Dermis microvascular lymphatic vessel endothelial cell (primary cell): ENCODE results near the gene INCENP. TPM values are rescaled to one million over a fixed set of nuclear protein-coding genes. Genes with fewer than 3 reads are reported as not detected.
"Not testable (repeated sequence)": the region's sequence is repeated elsewhere in the genome, so short reads cannot be mapped to it uniquely, and the experiment has no call there.

Experiments
- DNase-seq, 2 donors: peaks; one replicate each; pipeline versions ENCODE4 v3.0.0 to v3.0.0-alpha.2; 2010; ENCODE audit warnings: low read depth in 2 of 2
- total RNA-seq: library from RNA; depleted of rRNA; stranded (reverse); fragments of >200 nt; gene quantifications from 2 replicates; pipeline ENCODE4 v1.2.1, GENCODE V29; 2014

Gene INCENP
- total RNA-seq, 1 donor from 2014 or later: 25.9 TPM

DNA sequence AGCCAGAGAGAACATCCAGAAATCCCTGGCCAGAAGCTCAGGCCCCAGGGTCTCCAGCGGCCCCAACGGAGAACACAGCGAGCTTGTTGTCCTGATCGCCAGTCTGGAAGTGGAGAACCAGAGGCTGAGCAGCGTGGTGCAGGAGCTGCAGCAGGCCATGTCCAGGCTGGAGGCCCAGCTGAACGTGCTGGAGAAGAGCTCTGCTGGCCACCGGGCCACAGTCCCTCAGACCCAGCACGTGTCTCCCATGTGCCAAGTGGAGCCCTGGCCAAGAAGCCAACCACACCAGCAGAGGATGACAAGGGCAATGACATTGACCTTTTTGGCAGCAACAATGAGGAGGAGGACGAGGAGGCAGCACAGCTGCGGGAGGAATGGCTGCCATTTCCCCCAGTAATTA, 45.6 kb downstream of the INCENP start:
- no peak for DNase-seq

DNA sequence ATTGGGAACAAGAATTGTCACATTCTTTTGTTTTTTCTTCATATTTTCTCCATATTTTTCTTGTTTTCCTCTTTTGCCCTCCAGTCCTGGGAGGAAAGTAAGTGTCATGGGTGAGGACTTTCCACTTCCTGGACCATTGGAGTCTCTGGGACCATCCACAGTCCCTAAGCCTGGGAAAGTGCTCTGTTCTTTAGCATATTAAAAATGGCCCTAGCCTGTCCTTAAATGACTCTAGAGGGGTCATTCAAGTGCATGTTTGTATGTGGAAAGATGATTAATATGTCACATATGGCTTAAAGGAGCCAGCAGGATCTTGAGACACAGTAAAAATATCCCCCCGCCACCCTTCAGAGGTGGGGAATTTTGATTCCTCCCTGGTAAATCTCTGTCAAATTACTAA, 46.1 kb downstream of the INCENP start:
- no peak for DNase-seq

DNA sequence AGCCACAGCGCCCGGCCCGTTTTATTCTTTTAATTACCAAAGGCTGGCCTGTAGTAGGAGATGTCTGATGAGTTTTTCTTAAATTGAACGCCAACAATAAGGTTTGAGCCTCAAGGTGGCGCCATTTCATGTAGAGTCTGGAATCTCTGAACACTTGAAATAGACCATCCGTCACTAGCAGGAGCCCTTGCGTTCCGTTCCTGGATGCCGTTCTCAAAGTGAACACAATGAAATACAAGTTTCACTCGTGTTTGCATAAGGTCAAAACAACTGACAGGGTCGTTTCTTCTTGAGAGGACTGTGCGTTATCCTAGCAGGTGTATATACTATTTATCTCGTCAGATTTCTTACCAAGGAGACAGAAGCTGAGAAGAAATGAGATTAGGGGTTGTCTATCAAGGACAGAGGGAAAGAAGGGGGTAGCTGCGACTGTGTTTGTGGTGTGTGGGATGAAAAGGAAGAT, 47.5 kb downstream of the INCENP start:
- peak; percentile 73 to 83 for DNase-seq

DNA sequence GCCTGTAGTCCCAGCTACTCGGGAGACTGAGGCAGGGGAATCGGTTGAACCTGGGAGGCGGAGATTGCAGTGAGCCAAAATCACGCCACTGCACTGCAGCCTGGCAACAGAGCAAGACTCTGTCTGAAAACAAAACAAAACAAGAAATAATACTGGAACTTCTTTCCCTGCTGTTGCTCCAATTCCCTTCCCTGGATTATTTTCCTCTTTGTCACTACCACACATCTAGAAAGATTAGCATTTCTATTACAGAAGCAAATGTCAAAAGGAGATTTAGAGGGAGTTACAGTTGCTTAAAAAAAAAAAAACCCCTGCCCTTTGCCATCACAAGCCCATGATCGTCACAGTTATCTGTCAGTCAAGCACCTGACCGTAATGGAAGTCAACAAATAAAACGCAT, 48.5 kb downstream of the INCENP start:
- DNase-seq: no peak

DNA sequence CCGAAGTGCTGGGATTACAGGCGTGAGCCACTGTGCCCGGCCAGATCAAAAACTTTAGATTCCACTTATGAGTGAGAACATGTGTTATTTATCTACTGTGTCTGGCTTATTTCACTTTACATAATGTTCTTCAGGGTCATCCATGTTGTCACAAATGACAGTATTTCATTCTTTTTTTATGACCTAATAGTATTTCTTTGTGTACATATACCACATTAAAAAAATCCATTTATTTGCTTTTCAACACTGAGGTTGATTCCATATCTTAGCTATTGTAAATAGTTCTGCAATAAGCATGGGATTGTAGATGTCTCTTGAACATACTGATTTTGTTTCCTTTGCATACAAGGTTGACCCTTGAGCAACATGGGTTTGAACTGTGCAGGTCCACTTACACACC, 53.0 kb downstream of the INCENP start:
- DNase-seq: no peak

DNA sequence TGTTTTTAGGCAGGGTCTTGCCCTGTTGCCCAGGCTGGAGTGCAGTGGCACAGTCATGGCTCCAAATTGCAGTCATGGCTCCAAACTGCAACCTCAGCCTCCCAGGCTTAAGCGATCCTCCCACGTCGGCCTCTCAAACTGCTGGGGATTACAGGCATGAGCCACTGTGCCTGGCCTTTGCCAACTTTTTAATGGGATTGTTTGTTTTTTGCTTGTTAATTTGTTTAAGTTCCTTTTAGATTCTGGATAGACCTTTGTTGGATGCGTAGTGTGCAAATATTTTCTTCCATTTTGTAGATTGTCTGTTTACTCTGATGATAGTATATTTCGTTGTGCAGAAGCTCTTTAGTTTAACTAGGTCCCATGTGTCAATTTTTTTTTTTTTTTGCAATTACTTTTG, 56.2 kb downstream of the INCENP start:
- DNase-seq: no peak

DNA sequence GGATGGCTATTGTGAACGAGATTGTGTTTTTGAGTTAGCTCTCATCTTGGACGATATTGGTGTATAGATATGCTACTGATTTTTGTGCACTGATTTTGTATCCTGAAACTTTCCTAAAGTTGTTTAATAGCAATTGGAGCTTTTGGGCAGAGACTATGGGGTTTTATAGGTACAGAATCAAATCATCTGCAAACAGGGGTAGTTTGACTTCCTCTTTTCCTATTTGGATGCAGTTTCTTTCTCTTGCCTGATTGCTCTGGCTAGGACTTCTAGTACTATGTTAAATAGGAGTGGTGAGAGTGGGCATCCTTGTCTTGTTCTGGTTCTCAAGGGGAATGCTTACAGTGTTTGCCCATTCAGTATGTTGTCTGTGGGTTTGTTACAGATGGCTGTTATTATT, 57.3 kb downstream of the INCENP start:
- DNase-seq: no peak

DNA sequence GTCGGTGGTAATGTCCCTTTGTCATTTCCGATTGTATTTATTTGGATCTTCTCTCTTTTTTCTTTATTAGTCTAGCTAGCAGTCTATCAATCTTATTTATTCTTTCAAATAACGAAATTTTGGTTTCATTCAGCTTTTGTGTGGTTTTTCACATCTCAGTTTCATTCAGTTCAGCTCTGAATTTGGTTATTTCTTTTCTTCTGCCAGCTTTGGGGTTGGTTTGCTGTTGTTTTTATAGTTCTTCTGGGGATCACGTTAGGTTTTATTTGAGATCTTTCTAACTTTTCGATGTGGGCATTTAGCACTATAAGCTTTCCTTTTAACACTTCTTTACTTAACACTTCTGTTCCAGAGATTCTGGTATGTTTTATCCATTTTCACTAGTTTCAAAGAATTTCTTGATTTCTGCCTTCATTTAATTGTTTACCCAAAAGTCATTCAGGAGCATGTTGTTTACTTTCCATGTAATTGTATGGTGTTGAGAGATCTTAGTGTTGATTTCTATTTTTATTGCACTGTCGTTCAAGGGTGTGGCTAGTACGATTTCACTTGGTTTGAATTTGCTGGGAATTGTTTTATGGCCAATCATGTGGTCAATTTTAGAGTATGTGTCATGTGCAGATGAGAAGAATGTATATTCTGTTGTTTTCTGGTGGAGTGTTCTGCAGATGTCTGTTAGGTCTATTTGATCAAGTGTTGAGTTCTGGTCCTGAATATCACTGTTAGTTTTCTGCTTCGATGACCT, 58.5 kb downstream of the INCENP start:
- no peak for DNase-seq

DNA sequence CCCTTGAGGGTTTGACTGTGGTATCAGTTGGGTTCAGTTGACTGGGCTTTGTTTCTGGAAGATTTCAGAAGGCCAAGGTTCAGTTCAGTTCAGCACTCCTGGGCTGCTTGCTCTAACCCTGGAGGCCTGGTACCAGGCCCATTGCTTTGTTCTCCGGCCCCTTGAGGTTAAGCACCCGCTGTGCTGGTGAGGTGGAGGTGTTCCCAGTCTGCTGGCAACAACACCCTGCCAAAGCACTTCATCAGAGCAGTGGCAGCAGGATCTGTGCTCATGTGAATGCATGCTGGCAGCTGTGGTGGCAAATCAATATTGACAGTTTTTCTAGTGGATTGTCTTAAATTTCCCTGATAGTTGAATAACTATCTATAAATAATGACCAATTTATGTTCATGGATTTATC, 62.4 kb downstream of the INCENP start:
- no peak for DNase-seq

DNA sequence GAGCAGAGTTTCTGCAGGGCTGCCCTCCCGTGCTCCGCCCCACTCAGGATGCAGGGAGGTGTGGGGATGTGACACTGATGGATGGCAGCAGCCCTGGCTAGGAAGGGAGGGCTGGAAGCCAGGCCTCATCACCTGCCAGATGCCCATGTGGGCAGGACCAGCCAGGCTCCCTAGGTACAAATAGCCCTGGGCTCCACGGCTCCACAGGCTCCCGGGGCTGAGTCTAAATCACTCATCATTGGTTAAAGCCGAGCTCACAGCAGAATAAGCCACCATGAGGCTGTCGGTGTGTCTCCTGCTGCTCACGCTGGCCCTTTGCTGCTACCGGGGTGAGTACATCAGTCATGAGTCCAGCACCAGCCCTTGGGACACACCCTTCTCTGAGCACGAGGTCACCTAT, 66.2 kb downstream of the INCENP start, which contains the start of gene SCGB1D1:
Gene SCGB1D1 (plus strand): TSS at position 206 of the 400 bp plus-strand sequence. CDS start 69 bp downstream, at position 275.
- no peak for DNase-seq

DNA sequence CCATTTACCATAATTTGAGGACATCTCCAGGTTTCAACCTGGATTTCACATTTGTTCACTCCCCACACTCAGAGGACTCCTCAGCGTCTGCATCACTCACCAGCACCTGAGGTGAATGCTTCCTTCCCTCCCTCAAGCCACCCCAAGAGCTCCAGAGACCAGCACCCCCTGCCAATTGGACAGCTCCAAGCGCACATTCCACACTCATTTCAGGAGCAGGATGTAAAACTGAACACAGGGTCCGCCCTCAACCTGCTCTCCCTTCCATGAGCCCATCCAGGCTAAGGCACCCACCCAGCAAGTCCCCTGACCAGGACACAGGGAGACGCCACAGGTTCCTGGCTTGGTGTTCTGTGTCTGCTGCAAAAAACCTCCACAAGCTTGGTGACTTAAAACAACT, 70.1 kb downstream of the INCENP start:
- DNase-seq: peak in 1 of 2 donors; percentile 8

DNA sequence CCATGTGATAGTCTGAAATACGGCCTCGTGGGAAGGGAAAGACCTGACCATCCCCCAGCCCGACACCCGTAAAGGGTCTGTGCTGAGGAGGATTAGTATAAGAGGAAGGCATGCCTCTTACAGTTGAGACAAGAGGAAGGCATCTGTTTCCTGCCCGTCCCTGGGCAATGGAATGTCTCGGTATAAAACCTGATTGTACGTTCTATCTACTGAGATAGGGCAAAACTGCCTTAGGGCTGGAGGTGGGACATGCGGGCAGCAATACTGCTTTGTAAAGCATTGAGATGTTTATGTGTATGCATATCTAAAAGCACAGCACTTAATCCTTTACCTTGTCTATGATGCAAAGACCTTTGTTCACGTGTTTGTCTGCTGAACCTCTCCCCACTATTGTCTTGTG, 71.2 kb downstream of the INCENP start:
- not testable (repeated sequence) for DNase-seq

DNA sequence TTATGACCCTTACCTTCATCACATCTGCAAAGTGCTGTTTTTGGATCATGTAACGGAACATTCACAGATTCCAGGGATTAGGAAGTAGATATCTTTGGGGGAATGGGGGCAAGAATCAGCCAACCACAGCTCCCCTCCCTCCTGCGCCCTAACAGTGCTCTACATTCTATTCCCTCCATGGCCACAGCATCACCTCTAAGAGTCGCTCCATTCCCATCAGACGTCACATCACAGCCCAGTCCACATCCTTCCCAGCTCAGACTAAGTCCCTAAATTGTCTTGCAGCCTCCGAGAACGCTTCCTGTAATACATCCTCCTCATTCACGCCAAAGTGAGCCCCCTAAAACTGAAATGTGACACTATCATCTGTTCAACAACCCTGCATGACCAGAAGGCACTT, 72.1 kb downstream of the INCENP start:
- no peak for DNase-seq

DNA sequence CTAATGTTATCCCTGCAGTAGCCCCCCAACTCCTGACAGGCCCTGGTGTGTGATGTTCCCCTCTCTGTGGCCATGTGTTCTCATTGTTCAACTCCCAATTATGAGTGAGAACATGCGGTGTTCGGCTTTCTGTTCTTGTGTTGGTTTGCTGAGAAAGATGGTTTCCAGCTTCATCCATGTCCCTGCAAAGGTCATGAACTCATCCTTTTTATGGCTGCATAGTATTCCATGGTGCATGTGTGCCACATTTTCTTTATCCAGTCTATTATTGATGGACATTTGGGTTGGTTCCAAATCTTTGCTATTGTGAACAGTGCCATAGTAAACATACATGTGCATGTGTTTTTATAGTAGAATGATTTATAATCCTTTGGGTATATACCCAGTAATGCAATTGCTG, 73.6 kb downstream of the INCENP start:
- not testable (repeated sequence) for DNase-seq

DNA sequence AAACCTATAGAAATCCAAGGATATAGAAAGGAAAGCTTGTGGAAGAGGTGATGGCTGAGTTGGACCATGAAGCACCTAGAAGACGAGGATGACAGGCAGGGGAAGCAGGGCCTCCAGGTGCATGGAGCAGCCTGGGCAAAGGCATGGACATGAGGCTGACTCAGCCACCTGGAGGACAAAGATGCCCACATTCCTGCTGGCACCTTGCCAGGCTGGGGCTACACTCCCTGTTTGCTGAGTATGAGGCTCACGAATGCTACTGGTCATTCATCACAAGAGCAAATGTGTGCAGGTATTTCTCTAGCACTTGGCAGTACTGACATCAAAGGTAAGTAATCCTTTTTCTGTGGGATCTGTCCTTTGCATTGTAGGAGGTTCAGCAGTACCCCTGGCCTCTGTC, 77.6 kb downstream of the INCENP start:
- DNase-seq: no peak

Other genes starting within 250 kb of the INCENP start
- gene FADS3, start 232.5 kb upstream of the INCENP start, total RNA-seq: 77.4 and 90.9 TPM in 2 replicates
- gene RAB3IL1, start 206.4 kb upstream of the INCENP start, total RNA-seq: 1.9 and 11.3 TPM in 2 replicates
- under 0.01 and 0.13 TPM in 2 replicates for gene BEST1, start 173.7 kb upstream of the INCENP start, total RNA-seq
- 393 and 1,287 TPM in 2 replicates for gene FTH1, start 156.4 kb upstream of the INCENP start, total RNA-seq
- not detected in 2 replicates for gene SCGB1D1, start 66.2 kb downstream of the INCENP start, total RNA-seq
- gene SCGB2A1, start 84.7 kb downstream of the INCENP start, total RNA-seq: not detected in 2 replicates
- not detected in 2 replicates for gene SCGB1D2, start 118.2 kb downstream of the INCENP start, total RNA-seq
- not detected in 2 replicates for gene SCGB2A2, start 146.1 kb downstream of the INCENP start, total RNA-seq
- gene SCGB1D4, start 175.1 kb downstream of the INCENP start, total RNA-seq: not detected in 2 replicates
- 8.6 and 9.6 TPM in 2 replicates for gene ASRGL1, start 213.4 kb downstream of the INCENP start, total RNA-seq